A549 (cell line): ENCODE data around the gene PRKD3. TPM values are rescaled to one million over a fixed set of nuclear protein-coding genes. Genes with fewer than 3 reads are reported as not detected.

Source experiments
- ATAC-seq, 2 experiments: fragments of 200-7000 bp in 1 of 2; fragments of >200 bp in 1 of 2; cut with Nextera tagmentation in 1 of 2; cut with Tn5 transposase in 1 of 2; 3 replicates each; pipeline versions ENCODE4 v1.8.0 to v1.9.1; 2018 to 2020; ENCODE audit warnings: mild to moderate bottlenecking in 1 of 2, moderate library complexity in 1 of 2
- CTCF ChIA-PET: fragments of 300-600 bp; sonication (Branson Sonifier 250); formaldehyde crosslinking; extraction: SDS; loops from one replicate; lab custom pipeline; 2021; ENCODE audit warnings: antibody characterized with exemption, inconsistent platforms; lab: Yijun Ruan, JAX
- POLR2A ChIA-PET: fragments of 350-600 bp; formaldehyde crosslinking; extraction: SDS; loops from one replicate; lab custom pipeline; 2021; ENCODE audit warnings: antibody characterized with exemption, inconsistent platforms; lab: Yijun Ruan, JAX
- DNase-seq, 2 experiments: peaks; one replicate each; pipeline versions ENCODE4 v3.0.0 to v3.0.0-alpha.2; 2011 to 2016; ENCODE audit warnings: low read depth in 1 of 2, low spot score in 1 of 2
- FAIRE-seq: peaks from 2 replicates; lab custom pipeline; 2011; peaks lifted over from hg19 to GRCh38; lab: Jason Lieb, UNC
- H3K27ac ChIP-seq, 2 experiments: fragments of >200 bp; sonication (Bioruptor Twin); formaldehyde crosslinking; 3 replicates each; pipeline ENCODE4 v1.5.1; 2016 to 2017
- H3K4me1 ChIP-seq: fragments of >200 bp; sonication (Bioruptor Twin); formaldehyde crosslinking; 3 replicates; pipeline ENCODE4 v1.6.1; 2016
- H3K4me2 ChIP-seq: fragments of >200 bp; sonication (Bioruptor Twin); formaldehyde crosslinking; 3 replicates; pipeline ENCODE4 v1.6.1; 2016
- H3K4me3 ChIP-seq: fragments of >200 bp; sonication (Bioruptor Twin); formaldehyde crosslinking; 3 replicates; pipeline ENCODE4 v1.5.1; 2016
- H3K9me3 ChIP-seq: fragments of >200 bp; sonication (Bioruptor Twin); formaldehyde crosslinking; 3 replicates; pipeline ENCODE4 v1.6.1; 2016
- ATOH8 ChIP-seq: fragments of 250-450 bp; sonication (Bioruptor Pico); IDR thresholded peaks from 2 replicates; pipeline ENCODE4 v1.5.0; 2020; ENCODE audit warnings: low read depth, mild to moderate bottlenecking, moderate library complexity
- BHLHE40 ChIP-seq: IDR thresholded peaks from 2 replicates; pipeline ENCODE4 v1.6.1; 2012; ENCODE audit warnings: low read depth, low read length, inconsistent platforms
- CEBPB ChIP-seq, 2 experiments: fragments of >200 bp in 1 of 2; sonication (Bioruptor Twin) in 1 of 2; formaldehyde crosslinking in 1 of 2; IDR thresholded peaks; 2 replicates each; pipeline ENCODE4 v1.6.1; 2012 to 2016
- FOSB ChIP-seq: fragments of 250-450 bp; sonication (Bioruptor Pico); IDR thresholded peaks from 2 replicates; pipeline ENCODE4 v1.5.0; 2020; ENCODE audit warnings: mild to moderate bottlenecking, moderate library complexity
- HDAC2 ChIP-seq: fragments of 200-600 bp; sonication (generic); IDR thresholded peaks from 2 replicates; pipeline ENCODE4 v1.6.1; 2016
- HOXB5 ChIP-seq: fragments of 250-450 bp; sonication (Bioruptor Pico); IDR thresholded peaks from 2 replicates; pipeline ENCODE4 v1.5.0; 2020; ENCODE audit warnings: mild to moderate bottlenecking, moderate library complexity
- KDM5A ChIP-seq: fragments of 200-600 bp; sonication (generic); IDR thresholded peaks from 2 replicates; pipeline ENCODE4 v1.6.1; 2016; ENCODE audit warnings: antibody characterized with exemption, mild to moderate bottlenecking
- MAFK ChIP-seq: fragments of 450-650 bp; IDR thresholded peaks from 2 replicates; pipeline ENCODE4 v1.6.1; 2014; ENCODE audit not compliant: partially characterized antibody
- NPAS2 ChIP-seq: fragments of 250-450 bp; sonication (Bioruptor Pico); IDR thresholded peaks from 2 replicates; pipeline ENCODE4 v1.8.0; 2022; ENCODE audit warnings: mild to moderate bottlenecking, moderate library complexity, borderline replicate concordance
- POLR2AphosphoS2 ChIP-seq: conservative IDR thresholded peaks from 2 replicates; pipeline ENCODE4 v1.6.1; 2012; ENCODE audit warnings: low read length, improper control_type of control experiment, inconsistent platforms
- REST ChIP-seq: fragments of 200-600 bp; sonication (generic); IDR thresholded peaks from 2 replicates; pipeline ENCODE4 v1.6.1; 2016; ENCODE audit warnings: antibody characterized with exemption, mild to moderate bottlenecking, moderate library complexity
- SREBF2 ChIP-seq: fragments of 450-650 bp; IDR thresholded peaks from 2 replicates; pipeline ENCODE4 v1.6.1; 2014; ENCODE audit warnings: mild to moderate bottlenecking, moderate library complexity
- TFCP2L1 ChIP-seq: fragments of 250-450 bp; sonication (Bioruptor Pico); IDR thresholded peaks from 2 replicates; pipeline ENCODE4 v1.5.0; 2021; ENCODE audit warnings: mild to moderate bottlenecking
- ZSCAN20 ChIP-seq: fragments of 250-450 bp; sonication (Bioruptor Pico); IDR thresholded peaks from 2 replicates; pipeline ENCODE4 v1.8.0; 2022; ENCODE audit warnings: mild to moderate bottlenecking, moderate library complexity
- WGBS: methylation state at CpG from one replicate; pipeline ENCODE4 v1.1.6; 2017; ENCODE audit errors: missing lambda C conversion rate; 5-methylcytosine and 5-hydroxymethylcytosine counted together
- polyA plus RNA-seq, 4 experiments: library from polyadenylated mRNA; depleted of rRNA in 3 of 4; stranded (reverse); fragments of >200 nt; fragmentation: RNase III in 1 of 4; extraction: RNeasy Plus Mini Kit Qiagen cat#74134 plus additional on column Dnase treatment in 1 of 4; gene quantifications; 2 replicates in 3 of 4; 3 replicates in 1 of 4; pipeline ENCODE4 v1.2.3, GENCODE V29; 2011 to 2017
- TF ChIP-seq, protein P1 (sequence below): IDR thresholded peaks from 2 replicates; pipeline ENCODE4 v1.6.1; 2012

PRKD3 gene
- polyA plus RNA-seq, 2 of the 4 experiments (the other 2 are of a cell fraction), result 18.2 to 28.9 TPM

- no peak overlapping the region for H3K4me3 ChIP-seq
- no peak for TF ChIP-seq HDAC2
- no peak overlapping the region for H3K27ac ChIP-seq
- DNase-seq, result no peak
- CTCF ChIA-PET, result interaction anchor here (0.6 to 5.2 kb wide), 13 partner anchors 11 to 549 kb away, joined by 3 to 42 read pairs (median 4); partner anchors contain the start of gene PRKD3
- no peak overlapping the region for H3K4me2 ChIP-seq
- no peaks in the 10 kb centered on the region for H3K9me3 ChIP-seq
- peaks cover 11% of the 10 kb centered on the region for H3K4me1 ChIP-seq
- POLR2A ChIA-PET, result interaction anchor here (1.5 kb wide), 1 partner anchor 47 kb away, joined by 5 read pairs; no protein-coding TSS in a partner anchor
- no peak for FAIRE-seq
- ATAC-seq, result no peak
- WGBS, result 90% methylated on average over 7 of the region's 7 CpGs
Observed at GRCh38 chr2:37342591-37343220, 18.1 kb upstream of the PRKD3 start.

DNA sequence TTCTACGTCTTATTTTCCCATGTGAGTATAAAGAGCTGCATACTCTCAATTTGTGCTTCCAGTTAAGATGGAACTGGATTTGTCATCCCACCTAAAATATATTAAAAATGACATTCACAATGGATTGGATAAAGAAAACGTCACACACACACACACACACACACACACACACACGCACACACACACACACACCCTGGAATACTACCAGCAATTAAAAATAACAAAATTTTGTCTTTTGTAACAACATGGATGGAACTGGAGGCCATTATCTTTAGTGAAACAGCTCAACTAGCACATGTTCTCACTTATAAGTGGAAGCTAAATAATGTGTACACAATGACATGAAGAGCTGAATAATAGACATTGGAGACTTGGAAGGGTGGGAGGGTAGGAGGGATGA, 16.0 kb upstream of the PRKD3 start:
- no peak overlapping the region for H3K4me2 ChIP-seq
- H3K4me3 ChIP-seq, result no peak overlapping the region
- no peak overlapping the region for H3K27ac ChIP-seq
- TF ChIP-seq TFCP2L1 (CRISPR knock-in tag) (no peak), REST (no peak), HOXB5 (CRISPR knock-in tag) (no peak), MAFK (no peak), ATOH8 (no peak), POLR2AphosphoS2 (no peak), FOSB (no peak)
- TF ChIP-seq, protein P1, sequence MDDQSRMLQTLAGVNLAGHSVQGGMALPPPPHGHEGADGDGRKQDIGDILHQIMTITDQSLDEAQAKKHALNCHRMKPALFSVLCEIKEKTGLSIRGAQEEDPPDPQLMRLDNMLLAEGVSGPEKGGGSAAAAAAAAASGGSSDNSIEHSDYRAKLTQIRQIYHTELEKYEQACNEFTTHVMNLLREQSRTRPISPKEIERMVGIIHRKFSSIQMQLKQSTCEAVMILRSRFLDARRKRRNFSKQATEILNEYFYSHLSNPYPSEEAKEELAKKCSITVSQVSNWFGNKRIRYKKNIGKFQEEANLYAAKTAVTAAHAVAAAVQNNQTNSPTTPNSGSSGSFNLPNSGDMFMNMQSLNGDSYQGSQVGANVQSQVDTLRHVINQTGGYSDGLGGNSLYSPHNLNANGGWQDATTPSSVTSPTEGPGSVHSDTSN, result no peak
- no peak for ATAC-seq
- no peak for FAIRE-seq
- H3K4me1 ChIP-seq, result peaks cover 11% of the 10 kb centered on the region
- H3K9me3 ChIP-seq, result no peaks in the 10 kb centered on the region
- CTCF ChIA-PET, result interaction anchor here (0.7 to 5.2 kb wide), 4 partner anchors 16 to 537 kb away, joined by 3 to 42 read pairs (median 4); partner anchors contain the start of gene PRKD3
- POLR2A ChIA-PET, result no interaction called here
- 73% methylated on average over 3 of the region's 3 CpGs for WGBS
- no peak for DNase-seq

- FAIRE-seq, result no peak
- ATAC-seq, result no peak
- Histone ChIP-seq H3K4me1 (peaks cover 8% of the 10 kb centered on the region), H3K27ac (no peak overlapping the region), H3K4me3 (no peak overlapping the region), H3K4me2 (no peak overlapping the region), H3K9me3 (no peaks in the 10 kb centered on the region)
- ChIA-PET POLR2A (no interaction called here), CTCF (interaction anchor here (1.3 to 2.0 kb wide), 2 partner anchors 14 to 539 kb away, joined by 3 to 6 read pairs; partner anchors contain the start of gene PRKD3)
- no peak for DNase-seq
- TF ChIP-seq CEBPB (IDR thresholded peaks at IDR 0.05) (no peak), NPAS2 (CRISPR knock-in tag) (no peak), KDM5A (no peak), SREBF2 (no peak), ZSCAN20 (CRISPR knock-in tag) (no peak), BHLHE40 (no peak)
- 83% methylated on average over 4 of the region's 4 CpGs for WGBS
Observed at GRCh38 chr2:37338933-37339332, 14.3 kb upstream of the PRKD3 start.
